ENCODE measurements around the gene CDH23.

Gene CDH23

GRCh38 chr10:71773221-71773971, 376.7 kb downstream of the CDH23 start, which contains the start of gene VSIR:
Gene VSIR, minus strand, starts transcription at chr10:71773520. Its CDS starts 81 bp downstream, at chr10:71773439.
- H3K27ac ChIP-seq, result no peak within 1 kb of the TSS
- TF ChIP-seq CTCF (IDR thresholded peaks at IDR 0.05) (peak; percentile 98), ZFX (IDR thresholded peaks at IDR 0.05; ENCODE audit: borderline replicate concordance) (no peak)

- H3K27ac ChIP-seq, result no peak overlapping the region
- TF ChIP-seq CTCF (IDR thresholded peaks at IDR 0.05), result no peak
- TF ChIP-seq ZFX (IDR thresholded peaks at IDR 0.05; ENCODE audit: borderline replicate concordance), result no peak
These were observed 378.4 kb downstream of the CDH23 start for GRCh38 chr10:71774916-71775702.

DNA sequence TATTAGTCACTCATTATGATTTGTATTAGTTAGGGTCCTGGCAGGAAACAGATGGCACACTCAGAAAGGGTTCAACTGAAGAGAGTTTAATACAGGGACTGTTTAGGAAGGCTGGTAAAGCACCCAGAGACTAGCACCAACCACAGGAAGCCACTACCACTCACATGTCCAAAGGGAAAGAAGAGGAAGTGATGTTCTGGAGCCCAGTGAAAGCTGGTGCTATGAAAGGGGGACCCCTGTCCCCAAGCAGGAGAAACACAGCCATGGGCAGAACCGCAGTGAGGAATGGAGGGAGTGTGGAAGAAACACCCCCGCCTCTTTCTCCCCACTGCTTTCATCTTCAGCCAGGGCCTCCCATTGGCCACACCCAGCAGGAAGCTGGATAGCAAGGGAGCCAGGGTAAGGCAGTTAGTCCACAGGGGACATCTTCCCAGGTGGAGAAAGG, 379.8 kb downstream of the CDH23 start:
- no peak for TF ChIP-seq ZFX (IDR thresholded peaks at IDR 0.05; ENCODE audit: borderline replicate concordance)
- no peak for TF ChIP-seq CTCF (IDR thresholded peaks at IDR 0.05)

GRCh38 chr10:71777213-71777985, 380.7 kb downstream of the CDH23 start:
- no peak for TF ChIP-seq ZFX (IDR thresholded peaks at IDR 0.05; ENCODE audit: borderline replicate concordance)
- TF ChIP-seq CTCF (IDR thresholded peaks at IDR 0.05), result no peak
- H3K27ac ChIP-seq, result no peak overlapping the region

More for the DNA sequence above, 379.8 kb downstream of the CDH23 start:
- H3K27ac ChIP-seq, result no peak overlapping the region

DNA sequence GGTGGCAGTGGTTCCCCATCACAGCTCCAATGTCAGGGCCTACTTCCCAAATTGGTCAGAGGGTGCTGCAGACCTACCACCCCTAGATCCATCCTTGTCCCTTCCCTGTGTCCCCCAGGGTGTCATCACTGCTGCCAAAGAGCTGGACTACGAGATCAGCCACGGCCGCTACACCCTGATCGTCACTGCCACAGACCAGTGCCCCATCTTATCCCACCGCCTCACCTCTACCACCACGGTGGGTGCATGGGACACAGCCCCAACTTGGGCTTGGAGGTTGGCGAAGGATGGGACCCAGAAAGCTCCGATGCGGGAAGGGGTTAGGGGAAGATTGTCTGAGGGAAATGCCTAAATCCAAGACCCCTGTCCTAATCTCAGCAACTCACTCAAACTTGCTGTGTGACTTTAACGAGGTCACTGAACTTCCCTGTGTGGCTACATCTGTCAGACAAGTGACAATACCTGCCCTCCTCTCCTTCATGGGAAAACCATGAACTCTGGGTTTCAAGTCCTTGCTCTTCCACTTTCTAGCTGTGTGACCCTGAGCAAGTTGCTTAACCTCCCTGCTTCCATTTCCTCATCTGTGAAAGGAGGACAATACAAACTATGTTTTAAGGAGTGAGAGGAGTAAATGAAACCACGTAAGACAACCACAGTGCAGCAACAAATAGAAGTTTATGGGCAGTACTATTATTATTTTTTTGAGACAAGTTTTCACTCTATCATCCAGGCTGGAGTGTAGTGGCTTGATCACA, 381.5 kb downstream of the CDH23 start:
- no peak overlapping the region for H3K27ac ChIP-seq
- no peak for TF ChIP-seq CTCF (IDR thresholded peaks at IDR 0.05)
- no peak for TF ChIP-seq ZFX (IDR thresholded peaks at IDR 0.05; ENCODE audit: borderline replicate concordance)

DNA sequence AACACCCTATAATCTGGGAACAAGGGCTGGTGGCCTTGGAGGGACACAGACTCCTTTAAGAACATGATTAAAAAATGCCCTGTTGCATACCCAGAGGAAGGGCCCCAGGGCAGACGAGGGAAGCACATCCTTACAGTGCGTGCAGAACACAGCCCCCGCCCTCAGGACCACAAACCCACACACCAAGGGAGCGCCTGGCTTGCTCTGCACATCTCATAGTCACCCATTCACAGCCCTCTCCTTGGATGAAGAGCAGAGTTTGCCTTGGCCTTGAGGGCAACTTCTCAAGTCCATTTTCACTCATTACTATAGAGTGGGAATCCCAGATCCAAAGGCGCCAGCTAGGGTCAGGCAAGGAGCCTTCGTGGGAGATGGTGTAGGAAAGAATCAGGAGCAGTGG, 382.9 kb downstream of the CDH23 start:
- no peak for TF ChIP-seq CTCF (IDR thresholded peaks at IDR 0.05)
- TF ChIP-seq ZFX (IDR thresholded peaks at IDR 0.05; ENCODE audit: borderline replicate concordance), result no peak
- H3K27ac ChIP-seq, result no peak overlapping the region

Data from 22Rv1 (cell line).